ENCODE measurements around the gene RTKN. TPM values are rescaled to one million over a fixed set of nuclear protein-coding genes. Genes with fewer than 3 reads are reported as not detected.
A peak's percentile ranks its signal among the peaks of the same experiment; 100 is the strongest.

The RTKN gene
- polyA plus RNA-seq, 1 of the 3 experiments (the other 2 are of a cell fraction) = 22.6 TPM

DNA sequence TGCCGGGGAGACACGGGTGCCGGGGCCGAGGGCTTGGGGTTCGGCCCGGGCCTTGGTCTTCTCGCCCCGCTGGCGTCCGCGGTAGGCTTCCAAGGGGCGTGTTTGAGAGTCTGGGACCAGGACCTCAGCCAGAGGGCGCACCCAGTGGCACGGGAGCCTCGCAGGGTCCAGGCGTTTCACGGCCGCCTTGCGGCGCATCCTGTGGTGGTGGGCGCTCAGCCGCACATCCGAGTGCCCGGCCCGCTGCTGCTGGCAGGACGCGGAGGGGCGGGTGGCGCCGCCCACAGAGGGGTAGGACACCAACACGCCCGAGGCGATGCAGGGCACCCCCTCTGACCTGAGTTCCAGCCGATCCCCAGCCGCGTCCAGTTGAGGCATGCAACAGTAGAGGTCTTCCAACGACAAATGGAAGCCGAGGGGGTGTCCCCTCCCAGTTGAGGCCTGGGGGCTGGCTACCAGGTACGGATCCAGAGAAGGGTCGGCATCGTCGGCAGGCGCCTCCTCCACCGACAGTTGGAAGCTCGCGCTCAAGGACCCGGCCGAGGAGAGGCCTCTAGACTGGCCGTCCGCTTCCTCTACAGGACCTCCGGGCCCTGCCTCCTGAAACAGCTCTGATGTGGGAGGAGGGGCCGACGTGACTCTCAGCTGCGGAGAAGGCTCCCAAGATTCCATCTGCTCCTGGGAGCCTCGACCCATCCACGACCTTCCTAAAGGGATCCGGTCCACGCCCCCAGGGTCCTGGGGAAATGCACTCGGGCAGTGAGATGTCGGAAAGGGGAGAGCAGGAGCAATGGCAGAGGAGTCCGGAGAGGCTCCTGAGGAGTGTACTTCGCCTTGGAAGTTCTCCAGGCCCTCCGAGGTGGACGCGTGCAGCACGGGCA is 26.6 kb downstream of the RTKN start:
- Histone ChIP-seq H3K27me3 (ENCODE audit: insufficient read depth) (no peaks in the 10 kb centered on the region), H3K9me3 (no peaks in the 10 kb centered on the region), H3K4me3 (ENCODE audit: low read depth in 2 of 2, low read length in 1 of 2) (no peak overlapping the region), H3K9ac (no peak overlapping the region), H3K79me2 (ENCODE audit: insufficient read depth) (no peaks in the 10 kb centered on the region), H3F3A (replicated peaks; ENCODE audit: insufficient read depth) (no peaks in the 10 kb centered on the region), H3K4me1 (ENCODE audit: control insufficient read depth in 1 of 2, insufficient read depth in 2 of 2, low read depth in 1 of 2, low read length in 1 of 2) (peaks cover 0 to 2% of the 10 kb centered on the region in 2 experiments; a peak in 1 of 4 replicates), H3K27ac (ENCODE audit: low read depth in 2 of 2, low read length in 1 of 2) (no peak overlapping the region), H2AFZ (ENCODE audit: low read depth) (no peak overlapping the region), H4K20me1 (ENCODE audit: insufficient read depth) (no peaks in the 10 kb centered on the region), H3K4me2 (no peak overlapping the region), H3K36me3 (replicated peaks in 1 of 2; ENCODE audit: control insufficient read depth in 1 of 2, insufficient read depth in 2 of 2, low read length in 1 of 2) (no peaks in the 10 kb centered on the region), H3K9me2 (no peaks in the 10 kb centered on the region)
- DNase-seq = peak; percentile 28
- POLR2A ChIA-PET = no interaction called here
- 88% methylated on average over 47 of the region's 66 CpGs for WGBS (ENCODE audit: low lambda C conversion rate)
- CTCF ChIA-PET = interaction anchor here (1.2 to 3.9 kb wide), 2 partner anchors 14 to 23 kb away, joined by 4 to 18 read pairs; no protein-coding TSS in a partner anchor
- TF ChIP-seq RCOR1 (IDR thresholded peaks at IDR 0.05; ENCODE audit: low read length) (no peak), SMC3 (IDR thresholded peaks at IDR 0.05; ENCODE audit: low read depth, low read length) (no peak), GATA2 (CRISPR knock-in tag; IDR thresholded peaks at IDR 0.05) (no peak), TAF1 (IDR thresholded peaks at IDR 0.05; ENCODE audit: borderline replicate concordance, low read depth, low read length) (no peak), ELF1 (IDR thresholded peaks at IDR 0.05) (no peak), JUND (IDR thresholded peaks at IDR 0.05) (no peak)
- TF ChIP-seq, protein P1, sequence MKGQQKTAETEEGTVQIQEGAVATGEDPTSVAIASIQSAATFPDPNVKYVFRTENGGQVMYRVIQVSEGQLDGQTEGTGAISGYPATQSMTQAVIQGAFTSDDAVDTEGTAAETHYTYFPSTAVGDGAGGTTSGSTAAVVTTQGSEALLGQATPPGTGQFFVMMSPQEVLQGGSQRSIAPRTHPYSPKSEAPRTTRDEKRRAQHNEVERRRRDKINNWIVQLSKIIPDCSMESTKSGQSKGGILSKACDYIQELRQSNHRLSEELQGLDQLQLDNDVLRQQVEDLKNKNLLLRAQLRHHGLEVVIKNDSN (IDR thresholded peaks at IDR 0.05; ENCODE audit: borderline replicate concordance, low read depth) = no peak

DNA sequence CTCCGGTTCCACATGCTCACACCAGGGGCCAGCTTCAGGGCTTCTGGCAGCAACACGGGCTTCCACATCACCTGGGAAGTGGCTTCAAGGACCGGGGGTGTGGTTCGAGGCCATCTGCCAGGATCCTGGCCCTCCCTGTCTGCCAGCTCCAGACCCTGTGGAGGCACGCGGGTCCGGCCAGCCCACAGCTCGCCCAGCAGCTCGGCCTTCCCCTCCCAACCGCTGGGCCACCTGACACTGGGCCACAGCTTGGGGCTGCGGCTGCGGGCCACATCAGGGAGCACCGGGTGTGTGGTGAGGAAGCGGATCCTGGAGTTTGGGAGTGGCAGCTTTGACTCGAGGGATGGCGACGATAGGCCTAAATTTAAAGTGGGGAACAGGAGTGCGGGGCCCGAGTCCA is 27.3 kb downstream of the RTKN start:
- no peaks in the 10 kb centered on the region for H3F3A ChIP-seq (replicated peaks; ENCODE audit: insufficient read depth)
- no peak overlapping the region for H3K9ac ChIP-seq
- no peak overlapping the region for H2AFZ ChIP-seq (ENCODE audit: low read depth)
- no peak overlapping the region for H3K4me3 ChIP-seq (ENCODE audit: low read depth in 2 of 2, low read length in 1 of 2)
- no peak for DNase-seq
- ChIA-PET POLR2A (no interaction called here), CTCF (interaction anchor here (1.2 to 3.9 kb wide), 2 partner anchors 14 to 22 kb away, joined by 4 to 18 read pairs; no protein-coding TSS in a partner anchor)
- H3K27me3 ChIP-seq (ENCODE audit: insufficient read depth) = no peaks in the 10 kb centered on the region
- no peak overlapping the region for H3K27ac ChIP-seq (ENCODE audit: low read depth in 2 of 2, low read length in 1 of 2)
- H3K4me2 ChIP-seq = no peak overlapping the region
- no peaks in the 10 kb centered on the region for H3K9me2 ChIP-seq
- TF ChIP-seq FOXM1 (IDR thresholded peaks at IDR 0.05; ENCODE audit: low read depth) = no peak
- H3K79me2 ChIP-seq (ENCODE audit: insufficient read depth) = no peaks in the 10 kb centered on the region
- peaks cover 0 to 2% of the 10 kb centered on the region in 2 experiments; a peak in 1 of 4 replicates for H3K4me1 ChIP-seq (ENCODE audit: control insufficient read depth in 1 of 2, insufficient read depth in 2 of 2, low read depth in 1 of 2, low read length in 1 of 2)
- WGBS (ENCODE audit: low lambda C conversion rate) = 95% methylated on average over 8 of the region's 19 CpGs
- no peaks in the 10 kb centered on the region for H3K36me3 ChIP-seq (replicated peaks in 1 of 2; ENCODE audit: control insufficient read depth in 1 of 2, insufficient read depth in 2 of 2, low read length in 1 of 2)
- no peaks in the 10 kb centered on the region for H4K20me1 ChIP-seq (ENCODE audit: insufficient read depth)
- no peaks in the 10 kb centered on the region for H3K9me3 ChIP-seq

DNA sequence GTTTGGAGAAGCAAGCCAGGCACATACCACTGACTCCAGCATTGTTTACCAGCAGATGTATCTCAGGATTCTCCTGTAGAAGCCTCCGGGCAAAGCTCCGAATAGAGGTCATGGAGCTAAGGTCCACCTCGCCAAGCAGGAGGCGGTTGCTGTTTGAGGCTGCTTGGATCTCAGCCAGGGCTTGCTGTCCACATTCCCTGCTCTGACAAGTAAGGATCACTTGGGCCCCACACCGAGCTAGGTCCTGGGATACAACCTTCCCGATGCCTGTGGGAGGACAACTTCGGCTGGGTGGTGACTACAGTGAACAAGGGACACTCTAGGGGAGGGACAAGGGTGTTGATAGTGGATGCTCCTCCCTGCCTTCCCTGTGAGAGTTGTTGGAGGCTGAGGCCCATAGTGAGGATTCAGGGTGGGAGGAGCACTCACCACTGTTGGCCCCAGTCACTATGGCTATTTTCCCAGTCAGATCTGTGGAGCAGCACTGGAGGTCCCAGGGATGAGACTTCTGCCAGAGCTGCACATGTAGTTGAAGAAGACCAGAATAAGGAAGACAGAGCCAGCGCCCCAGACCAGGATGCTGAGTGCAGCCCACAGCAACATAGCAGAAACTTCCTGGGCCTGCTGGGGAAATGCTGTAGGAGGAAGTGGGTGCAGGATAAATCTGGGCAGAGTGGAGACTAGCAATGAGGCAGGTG is 28.6 kb downstream of the RTKN start:
- TF ChIP-seq GATA2 (CRISPR knock-in tag; IDR thresholded peaks at IDR 0.05) = no peak
- TF ChIP-seq GABPA (IDR thresholded peaks at IDR 0.05; ENCODE audit: low read depth) = no peak
- TF ChIP-seq JUND (IDR thresholded peaks at IDR 0.05) = no peak
- WGBS (ENCODE audit: low lambda C conversion rate) = 82% methylated on average over 5 of the region's 8 CpGs
- CTCF ChIA-PET = interaction anchor here (0.7 to 3.9 kb wide), 3 partner anchors 8 to 78 kb away, joined by 4 to 18 read pairs (median 5); partner anchors contain the start of genes C2orf81 and WDR54

More for the DNA sequence above, 28.6 kb downstream of the RTKN start:
- Histone ChIP-seq H3K27ac (ENCODE audit: low read depth in 2 of 2, low read length in 1 of 2) (no peak overlapping the region), H2AFZ (ENCODE audit: low read depth) (no peak overlapping the region), H3K9me3 (no peaks in the 10 kb centered on the region), H3K4me3 (ENCODE audit: low read depth in 2 of 2, low read length in 1 of 2) (no peak overlapping the region), H4K20me1 (ENCODE audit: insufficient read depth) (no peaks in the 10 kb centered on the region), H3K79me2 (ENCODE audit: insufficient read depth) (no peaks in the 10 kb centered on the region), H3K4me2 (no peak overlapping the region), H3K9me2 (no peaks in the 10 kb centered on the region), H3K36me3 (replicated peaks in 1 of 2; ENCODE audit: control insufficient read depth in 1 of 2, insufficient read depth in 2 of 2, low read length in 1 of 2) (no peaks in the 10 kb centered on the region), H3F3A (replicated peaks; ENCODE audit: insufficient read depth) (no peaks in the 10 kb centered on the region), H3K27me3 (ENCODE audit: insufficient read depth) (no peaks in the 10 kb centered on the region), H3K4me1 (ENCODE audit: control insufficient read depth in 1 of 2, insufficient read depth in 2 of 2, low read depth in 1 of 2, low read length in 1 of 2) (peaks cover 0 to 2% of the 10 kb centered on the region in 2 experiments; a peak in 1 of 4 replicates), H3K9ac (no peak overlapping the region)
- POLR2A ChIA-PET = interaction anchor here (1.6 kb wide), 1 partner anchor 8 kb away, joined by 4 read pairs; the partner anchor contains the start of genes C2orf81 and WDR54
- no peak for DNase-seq
